Stimulated activated CD4-positive, alpha-beta T cell treated with anti-CD3 and anti-CD28 coated beads, TNF-alpha, amount 100 ng/mL, for 4 hours (primary cell): ENCODE measurements around the gene SHISAL1.

ENCODE experiments used
- DNase-seq, 3 experiments: peaks; one replicate each; pipeline ENCODE4 v3.0.0-alpha.2; 2020; ENCODE audit warnings: low read depth in 3 of 3

SHISAL1 gene

DNA sequence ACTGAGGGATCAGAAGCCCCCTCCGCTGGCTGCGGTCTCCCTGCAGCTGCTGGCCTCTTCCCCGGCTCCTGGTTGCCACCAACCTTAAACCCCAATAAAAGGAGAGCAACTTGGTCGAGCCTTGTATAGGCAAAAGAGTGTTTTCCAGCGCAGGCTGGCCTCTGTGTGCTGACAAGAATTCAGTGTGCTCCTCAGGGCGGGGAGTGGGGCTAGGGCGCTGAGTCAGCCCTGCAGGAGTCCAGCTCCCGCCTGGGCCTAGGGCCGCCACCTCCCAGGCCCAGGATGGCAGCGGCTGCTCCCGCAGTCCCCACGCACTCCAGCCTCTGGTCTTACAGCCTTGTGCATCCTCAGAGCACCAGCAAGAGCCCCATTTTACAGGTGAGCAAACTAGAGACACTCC, at the start of gene SHISAL1:
Gene SHISAL1 (minus strand): TSS at position 186 of the 400 bp plus-strand sequence. CDS start 12,006 bp downstream, outside the sequence.
- no peak for DNase-seq

DNA sequence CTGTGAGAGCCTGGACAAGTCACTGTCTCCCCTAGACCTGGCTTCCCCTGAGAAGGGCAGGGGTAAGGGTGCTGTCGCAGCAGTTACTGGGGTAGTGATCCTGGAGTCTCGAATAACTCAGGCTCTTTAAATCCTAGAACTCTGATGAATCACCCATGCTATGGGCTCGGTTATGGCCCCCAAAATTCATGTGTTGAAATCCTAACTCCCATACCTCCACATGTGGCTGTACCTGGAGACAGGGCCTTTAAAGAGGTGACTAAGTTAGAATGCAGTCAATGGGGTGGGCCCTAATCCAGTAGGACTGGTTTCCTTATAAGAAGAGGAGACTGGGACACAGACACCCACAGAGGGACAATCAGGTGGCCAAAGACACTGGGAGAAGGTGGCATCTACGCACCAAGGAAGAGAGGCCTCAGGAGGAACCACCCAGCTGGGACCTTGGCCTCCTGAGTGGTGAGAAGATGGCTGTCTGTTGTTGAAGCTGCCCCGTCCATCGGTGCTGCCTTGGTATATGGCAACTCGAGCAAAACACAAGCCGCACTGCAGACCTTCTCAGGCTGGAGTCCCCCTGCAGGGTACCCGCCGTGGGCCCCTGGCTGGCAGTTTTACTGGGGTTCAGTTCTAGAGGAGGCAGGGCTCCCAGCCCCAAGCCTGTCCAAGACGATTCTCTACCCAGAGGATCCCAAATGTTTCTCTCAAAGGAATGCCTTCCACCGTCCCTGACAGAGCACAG, 48.8 kb upstream of the SHISAL1 start:
- DNase-seq: no peak

DNA sequence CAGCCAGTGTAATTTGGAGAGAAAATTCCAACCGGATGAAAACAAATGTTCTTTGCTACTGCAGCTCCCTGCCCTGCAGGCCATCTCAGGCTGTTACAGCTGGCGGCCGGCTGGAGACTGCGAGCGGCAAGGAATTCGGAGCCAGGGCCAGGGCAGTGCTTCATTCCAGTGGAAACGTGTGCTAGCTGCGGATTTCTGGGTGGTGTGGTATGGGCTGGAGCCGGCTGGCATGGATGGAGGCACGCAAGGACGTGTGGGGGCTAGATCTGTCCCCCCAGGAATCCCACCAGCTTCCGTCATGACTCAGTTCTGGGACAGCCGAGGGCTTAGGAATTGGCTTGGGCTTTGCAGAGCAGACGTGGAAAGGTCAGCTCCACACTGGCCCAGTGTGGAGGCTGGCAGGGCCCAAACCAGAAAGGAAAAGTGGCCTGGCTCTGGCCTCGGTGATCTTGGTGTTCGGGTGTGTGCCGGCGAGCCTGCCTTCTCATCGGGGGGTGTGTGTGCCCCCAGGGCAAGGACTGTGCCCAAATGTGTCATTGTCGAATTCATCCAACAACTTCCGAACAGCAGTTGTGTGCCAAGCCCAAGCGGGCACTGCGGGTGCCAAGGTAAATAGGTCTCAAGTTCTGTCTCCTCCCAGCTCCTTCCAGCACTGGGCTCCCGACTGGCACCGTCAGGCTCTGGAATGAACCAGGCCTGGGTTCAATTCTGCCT, 48.1 kb upstream of the SHISAL1 start:
- DNase-seq: no peak

DNA sequence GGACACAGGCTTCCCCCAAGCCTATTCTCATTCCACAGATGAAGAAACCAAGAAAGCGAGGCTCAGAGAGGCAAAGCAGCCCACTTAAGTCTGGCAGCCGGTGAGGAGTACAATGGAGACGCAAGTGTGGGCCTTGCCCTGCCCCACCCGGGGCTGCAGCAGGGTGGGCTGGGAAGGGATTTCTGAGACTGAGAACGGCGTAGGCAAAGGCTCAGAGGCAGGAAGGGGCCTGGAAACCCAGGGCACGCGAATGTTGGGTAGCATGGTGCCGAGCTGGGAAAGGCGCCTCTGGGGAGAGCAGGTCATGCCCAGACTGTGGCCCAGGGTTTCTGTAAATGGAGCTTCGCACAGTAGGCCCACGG, 47.5 kb upstream of the SHISAL1 start:
- no peak for DNase-seq

DNA sequence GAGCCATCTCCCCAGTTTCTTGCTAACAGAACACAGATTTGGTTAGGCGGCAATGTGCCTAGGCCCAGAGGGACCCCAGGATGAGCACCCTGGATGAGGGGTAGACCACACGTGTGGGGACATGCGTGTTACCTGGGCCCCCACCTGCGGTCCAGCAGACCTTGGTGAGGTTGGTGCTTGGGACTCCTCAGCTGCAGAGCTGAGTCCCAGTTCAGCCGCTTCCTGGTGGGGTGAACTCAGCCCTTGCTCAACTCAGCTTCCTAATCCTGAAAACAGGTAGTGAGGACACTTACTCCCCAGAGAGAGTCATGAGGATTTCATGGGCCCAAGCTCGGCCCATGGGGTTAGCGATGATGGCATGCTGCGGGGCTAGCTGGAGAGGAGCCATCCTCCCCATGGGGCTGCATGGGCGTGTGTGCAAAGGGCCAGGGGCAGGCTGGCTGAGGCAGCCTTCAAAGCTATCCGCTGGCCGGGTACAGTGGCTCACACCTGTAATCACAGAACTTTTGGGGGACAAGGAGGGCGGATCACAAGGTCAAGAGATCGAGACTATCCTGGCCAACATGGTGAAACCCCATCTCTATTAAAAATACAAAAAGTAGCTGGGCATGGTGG, 46.9 kb upstream of the SHISAL1 start:
- no peak for DNase-seq

DNA sequence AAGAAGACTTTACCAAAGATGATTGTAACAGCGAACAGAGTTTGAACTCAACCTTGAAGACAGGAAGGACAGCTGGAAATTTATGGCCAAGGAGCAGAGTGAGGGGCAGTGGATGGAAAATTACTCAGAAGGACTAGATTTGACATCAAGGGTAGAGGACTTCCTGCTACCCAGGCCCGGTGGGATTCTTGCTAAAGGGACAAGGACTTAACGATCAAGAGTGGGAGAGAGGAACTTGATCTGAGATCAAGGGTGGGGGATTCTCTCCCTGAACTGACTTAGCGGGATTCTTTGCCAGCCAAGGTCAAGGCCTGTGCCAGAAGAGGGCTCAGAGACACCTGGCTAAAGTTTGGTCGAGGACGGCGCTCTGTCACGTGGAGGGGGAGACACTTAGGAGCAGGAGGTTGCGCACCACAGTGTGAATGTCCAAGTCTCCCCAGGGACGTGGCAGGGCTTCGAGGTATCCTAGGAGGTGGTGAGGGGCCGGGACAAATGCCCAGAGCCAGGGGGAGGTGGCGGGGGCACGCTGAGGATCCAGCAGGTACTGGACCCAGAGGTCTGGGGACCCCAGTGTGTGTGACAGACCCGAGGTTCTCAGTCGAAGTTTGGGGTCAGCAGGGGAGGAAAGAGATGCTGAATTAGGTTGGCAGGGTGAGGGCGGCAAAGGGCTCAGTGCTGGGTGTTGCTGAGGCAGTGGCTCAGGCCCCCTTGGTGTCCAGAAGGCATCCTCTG, 46.1 kb upstream of the SHISAL1 start:
- no peak for DNase-seq

DNA sequence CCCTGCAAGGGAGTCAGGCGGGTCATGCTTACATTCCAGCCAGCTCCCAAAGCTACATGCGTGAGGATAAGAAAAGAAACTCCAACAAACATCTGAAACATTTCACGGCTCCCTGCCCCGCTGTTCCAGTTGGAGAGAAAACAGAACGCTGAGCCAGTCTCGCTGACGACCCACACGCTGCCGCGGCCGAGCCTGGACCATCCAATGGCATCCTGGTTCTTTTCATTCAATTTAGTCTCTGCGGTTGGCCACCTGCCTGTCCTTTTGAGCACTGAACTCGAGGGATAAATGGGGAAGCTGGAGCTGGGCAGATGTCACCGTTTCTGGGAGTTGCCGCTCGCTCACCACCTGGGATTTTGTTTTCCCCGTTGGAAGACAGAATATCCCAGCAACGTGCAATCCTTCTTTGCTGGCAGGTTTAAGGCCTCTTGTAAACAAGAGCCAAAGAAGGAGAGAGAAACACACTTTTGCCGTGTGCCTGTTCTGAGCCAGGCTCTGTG, 45.3 kb upstream of the SHISAL1 start:
- no peak for DNase-seq

DNA sequence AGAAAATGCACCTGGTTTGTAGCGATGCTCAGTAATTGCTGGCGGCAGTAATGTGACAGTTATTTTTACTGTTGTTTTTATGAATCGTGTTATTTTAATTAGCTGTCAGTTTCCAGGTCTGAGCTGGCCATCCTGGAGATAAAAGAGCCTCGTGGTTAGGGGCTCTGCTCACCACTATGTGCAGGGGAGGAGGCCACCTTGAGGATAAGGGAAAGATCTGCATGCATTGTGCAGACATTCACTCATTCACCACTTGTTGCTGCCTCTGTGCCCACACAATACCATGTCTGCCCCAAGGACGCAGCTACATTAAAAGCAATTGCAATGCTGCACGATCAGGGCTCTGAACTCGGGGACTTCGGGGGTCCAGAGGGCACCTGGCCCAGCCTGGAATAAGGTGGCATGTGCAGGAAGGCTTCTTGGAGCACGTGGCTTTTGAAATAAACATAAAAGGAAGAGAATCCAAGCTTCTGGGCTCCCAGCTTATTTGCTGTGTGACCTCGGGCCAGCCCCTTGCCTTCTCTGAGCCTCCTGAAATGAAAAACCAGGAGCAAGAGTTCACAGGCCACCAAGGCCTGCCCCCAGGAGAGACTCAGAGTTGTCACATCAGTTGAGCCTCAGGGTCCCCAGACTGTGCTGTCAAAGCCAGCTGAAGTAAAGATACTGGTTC, 44.7 kb upstream of the SHISAL1 start:
- no peak for DNase-seq

DNA sequence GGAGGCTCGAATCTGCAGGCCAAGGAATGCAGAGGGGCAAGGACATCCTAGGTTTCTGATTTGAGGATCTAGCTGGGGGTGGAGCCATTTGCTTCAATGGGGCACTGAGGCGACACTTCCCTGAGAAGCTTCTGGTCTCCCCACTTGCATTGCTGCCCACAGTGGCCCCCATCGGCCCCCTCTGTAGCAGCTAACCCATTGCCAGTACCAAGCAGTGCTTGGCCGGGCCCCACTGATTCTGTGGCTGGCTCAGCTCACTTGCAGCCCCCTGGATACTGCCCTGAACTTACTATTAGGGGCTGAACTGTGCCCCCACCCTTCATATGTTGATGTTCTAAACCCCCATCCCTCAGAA, 42.9 kb upstream of the SHISAL1 start:
- no peak for DNase-seq

DNA sequence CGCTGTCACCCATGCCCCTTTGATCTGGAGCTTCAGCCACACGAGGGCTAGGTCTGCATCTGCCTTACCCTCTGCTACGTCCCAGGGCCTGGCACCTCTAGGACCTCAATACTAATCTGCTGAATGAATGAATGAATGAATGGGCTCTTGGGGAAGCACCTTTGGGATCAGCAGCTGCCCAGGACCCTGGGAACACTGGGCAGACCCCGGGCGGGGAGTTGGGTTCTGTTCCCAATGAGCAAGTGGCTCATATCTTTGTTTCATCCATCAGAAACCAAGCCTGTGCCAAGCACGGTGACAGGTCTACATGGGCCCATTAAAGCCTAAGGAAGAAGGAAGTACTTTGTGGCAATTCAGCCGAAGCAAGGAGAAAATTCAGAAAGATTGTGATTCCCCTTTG, 41.5 kb upstream of the SHISAL1 start:
- DNase-seq: no peak

DNA sequence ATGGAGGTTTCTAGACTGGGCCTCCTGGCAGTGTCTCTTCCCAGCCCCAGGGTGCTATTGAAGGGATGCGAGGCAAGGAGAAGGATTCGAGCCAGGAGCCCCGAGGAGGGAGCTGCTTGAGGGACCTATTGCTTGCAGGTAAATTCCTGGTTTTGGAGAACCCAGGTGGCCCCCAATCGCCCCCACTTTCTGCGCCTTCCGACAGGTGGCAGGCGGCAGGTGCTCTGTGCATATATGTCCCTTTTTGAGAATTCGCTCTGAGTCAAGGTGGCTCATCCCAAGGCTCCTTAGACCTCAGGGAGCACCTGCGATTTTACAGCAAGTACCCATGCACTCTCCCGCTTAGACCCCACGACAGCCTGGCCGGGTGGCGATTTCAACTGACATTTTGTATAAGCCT, 40.3 kb upstream of the SHISAL1 start:
- no peak for DNase-seq

DNA sequence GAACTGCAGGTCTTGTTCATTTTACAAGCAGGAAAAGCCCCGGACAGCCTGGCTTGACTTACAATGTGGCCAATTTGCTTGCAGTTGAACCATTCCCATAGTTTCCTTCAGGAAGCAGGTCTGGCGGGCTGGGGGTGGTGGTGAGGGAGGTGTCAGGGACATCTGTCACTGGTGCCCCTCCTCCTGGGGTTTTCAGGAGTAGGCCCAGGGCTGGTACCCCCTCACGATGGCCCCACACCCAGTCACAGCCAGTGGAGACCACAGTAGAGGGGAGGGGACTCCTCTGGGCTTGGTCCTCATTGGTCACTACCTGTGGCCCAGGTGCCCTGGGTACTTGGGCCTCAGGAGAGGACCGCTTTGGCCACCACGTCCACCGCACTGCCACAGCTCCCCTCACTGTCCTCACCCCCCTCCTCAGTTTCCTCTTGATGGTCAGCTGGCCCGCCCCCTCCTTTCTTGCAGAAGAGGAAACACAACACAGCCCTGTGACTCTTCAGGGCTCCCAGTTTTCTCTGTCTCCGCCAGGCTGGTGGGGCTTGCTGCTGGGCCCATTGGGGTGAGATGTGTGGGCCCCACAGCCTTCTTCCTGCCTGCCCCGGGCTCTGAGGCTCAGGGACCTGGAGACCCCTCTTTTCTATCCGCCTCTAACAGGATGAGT, 39.8 kb upstream of the SHISAL1 start:
- no peak for DNase-seq

DNA sequence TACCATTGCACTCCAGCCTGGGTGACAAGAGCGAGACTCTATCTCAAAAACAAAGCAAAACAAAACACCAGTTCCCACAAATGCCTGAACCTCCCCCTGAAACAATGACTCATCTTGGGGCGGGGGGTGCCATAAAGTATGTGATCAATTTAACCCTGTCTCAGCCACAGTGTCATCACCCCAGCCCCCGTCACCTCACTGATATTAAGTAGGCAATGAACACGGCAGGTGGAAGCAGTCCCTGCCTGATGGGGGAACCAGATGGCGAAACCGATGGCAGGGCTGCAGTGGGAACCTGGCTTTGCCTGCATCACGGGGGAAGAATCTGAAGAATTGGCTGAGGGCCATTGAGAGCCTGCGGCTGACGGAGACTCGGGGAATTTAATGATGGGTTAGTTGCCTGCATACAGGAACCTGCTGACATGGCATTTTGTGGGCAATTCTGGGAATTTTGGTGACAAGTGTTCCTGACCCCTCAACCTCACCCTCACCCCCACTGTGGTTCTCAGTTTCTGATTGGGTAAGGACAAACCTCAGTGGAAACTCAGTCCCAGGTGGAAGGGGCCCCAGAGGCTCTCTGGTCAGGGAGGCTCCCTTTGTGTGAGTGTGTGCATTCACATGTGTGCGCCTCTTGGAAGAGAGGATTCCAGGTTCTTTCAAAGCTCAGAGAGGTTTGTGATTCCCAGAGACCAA, 39.1 kb upstream of the SHISAL1 start:
- DNase-seq: no peak

DNA sequence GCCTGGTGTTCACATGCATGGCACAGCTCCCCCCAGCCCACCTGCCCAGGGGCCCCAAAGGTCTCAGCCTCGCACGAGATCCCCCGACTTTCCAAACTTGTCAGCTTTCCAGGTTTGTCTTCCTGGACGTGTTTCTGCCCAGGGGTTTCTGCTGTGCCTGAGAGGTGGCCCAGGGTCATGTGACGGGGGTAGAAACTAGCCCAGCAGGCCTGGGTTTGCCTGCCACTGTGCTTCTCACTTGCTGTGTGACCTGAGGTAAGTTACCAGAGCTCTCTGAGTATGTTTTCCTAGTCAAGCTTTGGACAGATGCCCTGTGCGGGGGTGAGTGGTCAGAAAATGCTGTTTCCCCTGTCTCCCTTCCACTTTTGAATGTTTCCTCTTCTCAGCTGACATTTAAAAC, 38.3 kb upstream of the SHISAL1 start:
- no peak for DNase-seq

DNA sequence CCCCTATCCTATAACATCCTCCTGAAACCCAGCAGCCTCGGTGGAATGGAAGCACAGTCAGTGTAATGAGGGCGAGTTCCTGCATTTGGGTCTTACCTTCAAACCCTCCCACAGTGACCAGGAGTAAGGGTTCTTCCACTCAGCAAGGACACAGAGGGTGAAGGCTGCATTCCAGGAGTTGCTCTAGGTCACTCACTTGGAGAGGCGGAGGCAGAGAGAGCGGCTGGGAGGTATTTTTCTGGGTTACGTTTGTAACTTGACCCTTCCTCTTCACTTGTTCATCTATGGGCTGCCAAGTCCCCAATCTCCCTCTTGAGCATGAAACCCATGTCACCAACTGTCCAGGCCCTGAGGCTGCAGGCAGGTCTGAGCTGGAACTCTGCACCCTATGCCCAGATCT, 36.8 kb upstream of the SHISAL1 start:
- DNase-seq: no peak

DNA sequence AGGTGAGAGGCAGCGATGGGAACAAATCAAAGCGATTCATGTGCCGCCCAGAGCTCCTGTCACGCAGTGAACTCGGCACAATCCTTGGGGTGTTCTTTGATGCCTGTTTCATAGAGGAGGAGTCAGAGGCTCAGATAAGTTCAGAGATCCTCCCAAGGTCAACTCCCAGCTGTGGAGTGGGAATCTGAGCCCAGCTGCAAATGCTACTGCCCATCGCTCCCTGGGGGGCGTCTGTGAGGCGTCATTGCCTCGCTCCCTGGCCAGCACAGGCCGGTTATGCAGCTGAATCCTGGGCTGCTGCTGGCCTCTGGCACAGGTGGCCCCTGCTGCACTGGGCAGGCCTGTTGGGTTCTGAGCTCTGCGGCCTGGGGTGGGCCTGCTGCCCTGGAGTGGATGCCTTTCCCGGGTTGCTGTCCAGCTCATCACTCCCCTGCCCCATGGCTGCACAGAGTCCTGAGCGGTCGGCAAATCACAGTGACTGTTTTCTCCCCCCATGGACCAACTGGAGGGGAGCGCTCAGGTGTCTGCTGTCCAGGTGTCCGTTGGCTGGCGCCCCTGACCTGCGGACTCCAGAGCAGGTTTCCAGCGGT, 36.3 kb upstream of the SHISAL1 start:
- no peak for DNase-seq

DNA sequence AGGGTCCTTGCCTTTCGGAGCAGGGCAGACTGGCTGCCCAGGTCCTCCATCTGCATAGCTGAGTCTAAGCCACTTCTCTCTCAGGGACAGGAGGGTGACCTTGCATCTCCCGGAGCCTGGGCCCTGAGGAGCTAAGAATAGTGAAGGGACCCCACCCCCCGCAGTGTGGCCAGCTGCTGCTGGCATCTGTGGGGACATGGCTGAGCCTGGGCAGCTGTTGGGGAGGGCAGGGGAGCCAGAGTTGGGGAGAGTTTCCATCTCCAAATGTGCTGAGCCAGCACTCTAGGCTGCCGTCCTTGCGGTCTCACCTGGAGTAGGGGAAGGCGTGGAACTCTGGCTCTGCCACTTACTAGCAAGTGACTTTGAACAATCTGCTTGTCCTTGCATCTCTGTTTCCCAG, 34.8 kb upstream of the SHISAL1 start:
- no peak for DNase-seq

DNA sequence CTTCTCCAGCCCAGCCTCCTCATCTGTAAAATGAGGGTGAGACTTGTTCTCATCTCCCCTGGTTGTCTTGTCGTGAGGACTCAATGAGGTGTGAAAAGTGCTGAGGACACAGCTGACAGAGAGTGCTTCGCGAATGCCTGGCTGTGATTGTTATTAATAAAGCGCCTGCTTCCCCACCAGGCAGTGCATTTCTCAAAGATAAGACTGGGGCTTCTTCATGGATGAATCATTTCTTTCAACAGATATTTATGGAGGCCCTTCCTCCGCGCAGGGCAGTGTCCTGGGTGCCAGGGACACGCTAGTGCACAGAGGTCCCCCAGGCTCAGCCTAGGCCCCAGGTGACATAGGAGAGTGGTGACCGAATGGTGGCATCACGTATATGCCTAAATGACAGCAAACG, 34.3 kb upstream of the SHISAL1 start:
- DNase-seq: no peak

DNA sequence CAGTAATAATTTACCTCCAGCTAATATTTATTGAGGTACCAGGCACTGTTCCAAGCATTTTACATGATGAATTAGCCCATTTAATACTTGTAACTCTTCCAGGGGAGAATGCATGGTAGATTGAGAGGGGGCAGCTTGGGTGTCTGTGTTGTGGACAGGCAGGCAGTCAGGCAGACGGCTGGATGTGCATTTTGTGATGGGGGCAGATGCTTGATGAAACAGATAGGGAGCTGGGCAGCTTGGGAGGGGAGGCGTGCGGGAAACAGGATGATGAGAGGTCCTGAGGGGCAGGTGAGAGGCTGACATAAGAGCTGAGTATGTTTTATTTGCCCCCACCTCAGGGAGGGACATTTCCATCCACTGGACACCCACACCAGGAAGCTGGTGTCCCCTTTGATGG, 33.1 kb upstream of the SHISAL1 start:
- no peak for DNase-seq

DNA sequence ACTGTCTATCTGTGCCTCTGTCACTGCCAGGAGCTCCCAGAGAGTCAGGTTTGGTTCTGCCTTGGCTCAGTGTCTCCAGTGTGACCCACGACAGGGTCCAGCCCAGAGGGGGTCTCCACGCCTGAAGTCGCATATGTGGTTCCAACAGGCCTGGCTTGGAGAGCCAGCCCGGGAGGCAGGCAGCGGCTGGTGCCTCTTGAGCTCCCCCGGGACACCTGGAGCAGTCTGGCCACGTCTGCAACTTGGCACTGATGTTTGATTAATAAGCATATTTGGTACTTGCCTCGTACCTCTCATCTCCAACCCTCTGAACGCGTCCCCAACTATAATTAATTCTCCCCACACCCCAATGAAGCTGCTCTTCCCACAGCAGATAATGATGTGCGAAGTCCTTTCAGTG, 31.7 kb upstream of the SHISAL1 start:
- no peak for DNase-seq
